HFFc6 (cell line): ENCODE measurements around the gene ITSN1. TPM values are rescaled to one million over a fixed set of nuclear protein-coding genes. Genes with fewer than 3 reads are reported as not detected.
A peak's percentile ranks its signal among the peaks of the same experiment; 100 is the strongest.

ENCODE experiments used
- DNase-seq: peaks from one replicate; pipeline ENCODE4 v3.0.0-alpha.2; 2018
- H3K27ac Mint-ChIP-seq: 2 replicates; pipeline ENCODE4 v1.8.0; 2020; ENCODE audit warnings: mild to moderate bottlenecking, mixed read lengths
- H3K27me3 Mint-ChIP-seq: 2 replicates; pipeline ENCODE4 v1.8.0; 2021; ENCODE audit warnings: mild to moderate bottlenecking, moderate library complexity, mixed read lengths; ENCODE audit not compliant: insufficient read depth
- H3K36me3 Mint-ChIP-seq: 2 replicates; pipeline ENCODE4 v1.8.0; 2021; ENCODE audit warnings: low read depth, mixed read lengths
- H3K4me1 Mint-ChIP-seq: 2 replicates; pipeline ENCODE4 v1.8.0; 2020; ENCODE audit warnings: low read depth, mixed read lengths
- H3K4me3 Mint-ChIP-seq: 2 replicates; pipeline ENCODE4 v1.8.0; 2020; ENCODE audit warnings: mild to moderate bottlenecking, moderate library complexity, mixed read lengths
- H3K9me3 Mint-ChIP-seq: 2 replicates; pipeline ENCODE4 v1.8.0; 2020; ENCODE audit warnings: mild to moderate bottlenecking, mixed read lengths
- CTCF ChIP-seq: fragments of 200-600 bp; sonication (generic); IDR thresholded peaks from 2 replicates; pipeline ENCODE4 v1.5.0; 2021; ENCODE audit warnings: antibody characterized with exemption, mild to moderate bottlenecking
- total RNA-seq, 6 experiments: library from RNA; stranded (reverse); fragmentation: NEBNext Ultra II Directional; extraction: Animal tissue kit (Norgen Biotek cat#: 25700); gene quantifications; 2 replicates in 1 of 6; 3 replicates in 5 of 6; pipeline ENCODE4 v1.2.3, GENCODE V29; 2021

ITSN1 gene
- total RNA-seq, 6 experiments from 2014 or later: 47.7 to 54.8 (median 54.0) TPM

GRCh38 chr21:33774551-33774950 lies 132.2 kb downstream of the ITSN1 start:
- Mint-ChIP-seq H3K27ac (no peak overlapping the region), H3K36me3 (peaks cover 47% of the 10 kb centered on the region), H3K27me3 (no peaks in the 10 kb centered on the region), H3K4me3 (no peak overlapping the region), H3K9me3 (peaks cover 9% of the 10 kb centered on the region), H3K4me1 (peaks cover 11% of the 10 kb centered on the region)
- no peak for TF ChIP-seq CTCF
- no peak for DNase-seq

GRCh38 chr21:33775100-33775828 lies 133.0 kb downstream of the ITSN1 start:
- Mint-ChIP-seq H3K4me3 (no peak overlapping the region), H3K9me3 (peaks cover 9% of the 10 kb centered on the region), H3K36me3 (peaks cover 45% of the 10 kb centered on the region), H3K27ac (no peak overlapping the region), H3K27me3 (no peaks in the 10 kb centered on the region), H3K4me1 (peaks cover 14% of the 10 kb centered on the region)
- no peak for DNase-seq
- TF ChIP-seq CTCF: no peak

GRCh38 chr21:33780631-33781030 lies 138.3 kb downstream of the ITSN1 start:
- peak; percentile 11 for DNase-seq
- H3K36me3 Mint-ChIP-seq: peaks cover 26% of the 10 kb centered on the region

GRCh38 chr21:33781121-33781520 lies 138.8 kb downstream of the ITSN1 start:
- Mint-ChIP-seq H3K27ac (no peak overlapping the region), H3K36me3 (peaks cover 26% of the 10 kb centered on the region), H3K27me3 (no peaks in the 10 kb centered on the region), H3K4me1 (peaks cover 29% of the 10 kb centered on the region), H3K9me3 (peaks cover 9% of the 10 kb centered on the region), H3K4me3 (no peak overlapping the region)
- no peak for DNase-seq
- TF ChIP-seq CTCF: no peak

More at GRCh38 chr21:33780631-33781030, 138.3 kb downstream of the ITSN1 start:
- Mint-ChIP-seq H3K4me1 (peaks cover 29% of the 10 kb centered on the region), H3K9me3 (peaks cover 9% of the 10 kb centered on the region), H3K27me3 (no peaks in the 10 kb centered on the region), H3K4me3 (no peak overlapping the region), H3K27ac (no peak overlapping the region)
- TF ChIP-seq CTCF: no peak

GRCh38 chr21:33783187-33783979 lies 141.1 kb downstream of the ITSN1 start:
- H3K36me3 Mint-ChIP-seq: peaks cover 20% of the 10 kb centered on the region
- peaks cover 9% of the 10 kb centered on the region for H3K9me3 Mint-ChIP-seq
- no peak for TF ChIP-seq CTCF
- H3K4me3 Mint-ChIP-seq: no peak overlapping the region
- H3K27me3 Mint-ChIP-seq: no peaks in the 10 kb centered on the region
- H3K4me1 Mint-ChIP-seq: peaks cover 19% of the 10 kb centered on the region
- DNase-seq: no peak
- H3K27ac Mint-ChIP-seq: 0 out of 2 replicates have a peak overlapping the region, but pooled peaks have one; percentile 36
